ENCODE data around the gene TRPM5.
A peak's percentile ranks its signal among the peaks of the same experiment; 100 is the strongest.

TRPM5 gene

DNA sequence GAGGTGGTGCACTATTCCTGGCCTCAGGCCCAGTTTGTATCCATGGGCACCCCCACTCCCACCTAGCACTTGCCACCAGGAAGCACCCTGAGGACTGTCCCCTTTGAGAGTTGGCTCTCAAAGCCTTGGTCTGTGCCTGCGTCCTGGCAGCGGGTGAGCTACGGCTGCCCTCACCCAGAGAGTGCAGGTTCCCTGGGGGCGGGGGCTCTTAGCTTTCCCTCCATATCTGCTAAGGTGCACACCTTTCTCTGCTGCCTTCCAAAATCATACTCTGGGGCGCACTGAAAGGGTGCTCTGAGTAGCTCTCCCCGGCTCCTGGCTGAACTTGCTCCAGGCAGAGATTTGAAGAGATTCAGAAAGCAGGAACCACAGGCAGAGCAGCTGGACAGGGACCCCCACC lies 7.6 kb upstream of the TRPM5 start:
- DNase-seq, result no peak

DNA sequence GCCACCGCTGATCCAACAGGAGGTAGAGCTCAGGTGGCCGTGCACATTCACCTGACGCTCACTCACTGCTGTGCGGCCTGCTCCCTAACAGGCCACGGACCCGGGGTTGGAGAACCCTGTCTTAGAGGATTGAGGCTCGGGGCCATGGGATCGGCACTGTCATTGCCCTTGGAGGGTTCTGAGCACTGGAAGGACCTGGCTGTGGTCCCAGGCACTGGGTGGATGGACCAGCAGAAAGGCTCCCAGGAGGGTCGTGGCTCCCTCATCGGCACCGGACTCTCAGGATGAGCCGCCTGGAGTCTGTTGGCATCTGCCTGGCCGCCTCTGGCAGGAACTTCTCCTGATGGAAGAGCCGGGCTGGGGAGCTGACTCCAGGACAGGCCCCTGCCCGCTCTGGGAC lies 7.0 kb upstream of the TRPM5 start:
- no peak for DNase-seq

- no peak for DNase-seq
These were observed 6.2 kb upstream of the TRPM5 start for GRCh38 chr11:2450321-2451041.

DNA sequence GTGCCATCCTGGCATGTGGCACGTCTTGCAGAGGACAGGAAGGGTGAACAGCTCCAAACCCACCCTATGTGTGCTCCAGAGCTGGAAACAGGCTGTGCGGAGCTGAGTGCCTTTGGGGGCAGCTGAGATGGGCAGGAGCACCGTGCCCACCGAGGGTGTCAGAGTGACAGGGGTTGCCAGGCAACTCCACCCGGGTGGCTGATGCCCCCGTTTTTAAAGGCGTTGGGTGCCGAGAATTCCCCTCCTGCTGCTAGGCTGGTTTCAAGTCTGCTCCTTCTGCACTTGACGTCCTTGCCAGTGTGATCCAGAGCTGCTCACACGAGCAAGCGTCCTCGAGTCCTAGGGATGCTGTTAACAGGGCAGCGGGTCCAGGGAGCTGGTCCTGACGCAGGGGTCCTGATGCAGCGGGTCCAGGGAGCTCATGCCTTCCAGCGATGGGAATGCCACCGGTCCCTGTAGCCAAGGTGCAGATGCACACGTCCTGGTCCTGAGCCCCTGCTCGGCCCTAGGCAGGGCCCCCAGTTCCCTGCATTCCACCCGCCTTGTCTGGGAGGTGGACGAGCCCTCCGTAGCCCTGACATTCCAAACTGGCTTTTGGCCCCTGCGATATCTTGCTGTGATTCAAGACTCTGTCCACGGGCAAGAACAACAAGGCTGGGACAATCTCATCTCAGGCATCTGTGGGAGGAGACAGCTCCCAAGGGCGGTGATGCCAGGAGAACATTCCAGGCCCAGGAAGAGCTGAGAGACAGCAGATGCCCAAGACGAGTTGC lies 5.4 kb upstream of the TRPM5 start:
- no peak for DNase-seq

GRCh38 chr11:2448661-2449547 lies 4.6 kb upstream of the TRPM5 start:
- no peak for DNase-seq

DNA sequence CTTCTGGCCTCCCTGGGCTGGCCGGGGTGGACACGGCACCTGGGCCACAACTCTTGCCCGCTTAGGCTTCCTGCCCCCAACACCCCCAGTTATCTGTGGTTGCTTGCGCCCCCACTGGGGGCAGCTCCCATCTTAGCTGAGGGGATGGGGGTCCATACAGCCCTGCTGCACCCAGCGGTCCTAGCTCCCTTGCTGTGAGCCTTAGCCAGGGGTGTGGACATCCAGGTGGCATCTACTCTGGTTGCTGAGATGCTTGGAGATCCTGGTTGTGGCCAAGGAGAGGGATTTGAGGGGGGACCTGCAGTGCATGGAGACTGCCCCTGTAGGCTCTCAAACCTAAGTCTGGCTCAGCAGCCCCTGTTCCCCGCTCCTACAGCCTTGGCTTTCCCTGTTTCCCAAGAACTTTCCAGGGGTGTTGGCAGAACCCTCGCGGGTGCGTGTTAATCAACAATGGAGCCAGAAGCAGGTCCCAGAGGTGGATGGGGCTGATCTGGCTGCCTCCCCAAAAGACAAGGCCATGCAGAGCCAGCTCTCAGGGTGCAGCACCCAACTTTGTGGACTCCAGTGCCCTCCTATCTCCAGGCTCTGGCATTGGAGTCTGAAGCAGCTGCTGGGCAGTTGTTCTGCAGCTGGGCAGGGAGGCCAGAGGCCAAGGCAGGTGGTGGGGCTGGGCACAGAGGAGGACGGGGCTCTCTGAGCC lies 3.8 kb upstream of the TRPM5 start:
- DNase-seq, result no peak

DNA sequence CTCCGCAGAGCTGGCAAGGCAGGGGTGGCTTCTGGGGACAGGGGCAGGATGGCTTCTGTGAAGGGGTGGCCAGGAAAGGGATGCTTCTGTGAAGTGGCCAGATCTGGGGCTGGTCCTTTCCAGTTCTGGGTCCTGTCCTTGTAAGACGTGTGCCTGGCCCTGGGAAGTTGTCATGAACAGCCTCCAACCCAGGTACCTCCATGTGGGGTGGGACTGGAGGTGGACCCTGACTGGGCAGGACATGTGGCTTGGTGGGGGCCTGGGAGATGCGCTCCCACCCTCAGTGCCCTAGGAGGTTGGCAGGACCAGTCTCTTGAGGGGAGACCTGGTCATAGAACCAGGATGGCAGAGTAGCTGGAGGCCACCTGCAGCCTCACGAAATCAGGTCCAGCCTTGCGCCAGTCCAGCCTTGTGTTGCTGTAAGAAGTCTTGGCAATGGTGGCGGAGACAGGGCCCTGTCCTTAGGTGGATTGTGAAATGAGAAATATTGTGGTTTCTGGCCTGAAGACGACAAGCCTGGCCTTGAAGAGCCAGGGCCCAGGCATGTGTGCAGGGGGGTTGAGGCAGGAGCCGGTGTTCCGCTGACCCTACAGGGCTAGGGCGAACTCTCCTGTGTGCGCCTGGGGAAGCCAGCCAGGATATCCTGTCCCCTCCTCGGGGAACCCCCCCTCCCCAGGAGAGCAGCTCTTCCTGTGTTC lies 3.1 kb upstream of the TRPM5 start:
- DNase-seq, result no peak

GRCh38 chr11:2446590-2447252 lies 2.4 kb upstream of the TRPM5 start:
- DNase-seq, result no peak

DNA sequence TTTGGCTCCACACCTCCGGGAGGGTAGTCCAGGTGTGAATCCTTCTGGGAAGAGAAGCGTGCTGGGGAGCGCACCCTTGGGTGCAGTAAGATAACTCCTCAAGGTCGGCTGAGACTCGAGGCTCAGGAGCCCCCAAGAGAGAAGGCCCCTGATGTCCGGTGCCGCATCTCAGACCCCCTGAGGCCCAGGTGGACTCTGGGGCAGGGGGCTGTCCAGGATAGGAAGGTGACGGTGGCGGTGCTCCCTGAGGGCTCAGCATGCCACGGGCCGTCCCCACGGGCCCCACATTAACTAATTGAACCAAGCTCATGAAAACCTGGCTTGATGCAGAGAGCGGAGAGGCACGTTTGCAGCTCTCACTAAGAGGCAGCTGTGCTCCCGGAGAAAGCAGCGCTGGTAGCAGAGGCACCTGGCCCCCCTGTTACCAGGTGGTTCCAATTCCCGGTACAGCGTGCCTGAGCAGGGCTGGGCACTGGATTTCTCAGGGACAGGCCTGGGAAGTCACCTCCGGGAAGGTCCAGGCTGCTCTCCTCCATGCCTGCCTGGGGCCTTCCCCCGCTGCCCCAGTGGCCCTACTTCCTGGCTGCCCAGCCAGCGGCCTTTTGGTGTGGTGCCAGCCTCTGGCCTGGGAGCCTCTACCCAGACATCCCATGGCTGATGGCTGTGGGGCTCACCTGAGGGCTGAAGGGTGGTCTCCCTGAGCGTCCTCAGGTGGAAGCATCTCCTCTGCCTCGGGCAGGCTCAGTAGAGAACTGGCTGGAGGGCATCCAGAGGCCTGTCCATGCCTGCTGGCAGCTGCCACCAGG lies 1.6 kb upstream of the TRPM5 start:
- no peak for DNase-seq

- DNase-seq, result peak; percentile 69
These were observed 769 bp upstream of the TRPM5 start, which contains the start of gene KCNQ1 for GRCh38 chr11:2444821-2445745. TSS of gene KCNQ1 (plus strand) at chr11:2445008. CDS start at chr11:2445099, 91 bp downstream.

- DNase-seq, result no peak
These were observed 908 bp downstream of the TRPM5 start for GRCh38 chr11:2443406-2443805.

GRCh38 chr11:2442589-2442988 lies 1.7 kb downstream of the TRPM5 start:
- no peak for DNase-seq

- no peak for DNase-seq
These were observed 3.1 kb downstream of the TRPM5 start for GRCh38 chr11:2441171-2441570.

- DNase-seq, result no peak
These were observed 3.7 kb downstream of the TRPM5 start for GRCh38 chr11:2440646-2441045.

- DNase-seq, result no peak
These were observed 4.5 kb downstream of the TRPM5 start for GRCh38 chr11:2439820-2440219.

DNA sequence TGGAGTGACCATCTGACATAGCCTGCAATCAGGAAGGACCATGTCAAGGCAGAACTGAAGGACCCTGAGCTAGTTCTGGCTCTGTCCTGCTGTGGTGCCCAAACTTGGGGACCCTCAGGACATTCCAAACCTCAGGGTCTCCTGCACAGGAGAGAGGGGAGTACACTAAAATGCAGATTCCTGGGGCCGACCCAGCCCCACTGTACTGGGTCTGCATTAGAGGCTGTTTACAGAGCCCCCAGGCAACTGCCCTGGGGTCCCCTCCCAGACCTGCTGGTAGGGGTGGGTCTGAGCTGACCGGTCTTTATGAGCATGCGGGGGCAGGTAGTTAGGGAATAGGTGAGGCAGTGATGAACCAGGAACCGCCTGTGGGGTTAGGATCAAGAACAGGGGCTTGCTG lies 6.8 kb downstream of the TRPM5 start:
- no peak for DNase-seq

- DNase-seq, result no peak
These were observed 7.7 kb downstream of the TRPM5 start for GRCh38 chr11:2436521-2437031.

DNA sequence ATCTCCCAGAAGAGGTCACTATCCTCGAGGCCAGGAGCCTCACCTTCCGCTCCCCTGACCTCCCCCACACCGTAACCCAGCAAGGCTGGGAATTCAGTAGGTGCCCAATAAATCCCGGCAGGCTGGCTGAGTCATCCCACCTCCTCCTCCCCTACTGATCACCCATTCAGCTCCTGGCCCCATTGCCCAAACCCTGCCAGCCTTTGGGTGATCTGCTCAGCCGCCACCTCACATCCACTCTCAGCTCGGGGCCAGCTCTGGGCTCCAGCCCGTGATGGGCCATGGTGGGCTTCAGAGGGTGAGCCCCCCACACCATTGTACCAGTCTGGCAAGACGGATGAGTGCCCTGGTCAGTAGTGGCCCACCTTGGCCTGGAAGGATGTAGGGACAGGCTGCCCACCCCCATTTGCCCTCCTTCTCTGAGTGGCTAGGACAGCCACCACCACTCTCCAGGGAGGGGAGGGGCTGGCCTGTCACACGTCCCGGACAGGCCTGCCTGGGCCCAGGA lies 8.2 kb downstream of the TRPM5 start:
- no peak for DNase-seq

Data from NCI-H69 (cell line).